ENCODE results near the gene SLC2A4. TPM values are rescaled to one million over a fixed set of nuclear protein-coding genes. Genes with fewer than 3 reads are reported as not detected.
A peak's percentile ranks its signal among the peaks of the same experiment; 100 is the strongest.

SLC2A4 gene
- total RNA-seq, 1 donor from 2014 or later, result 0.23 TPM

DNA sequence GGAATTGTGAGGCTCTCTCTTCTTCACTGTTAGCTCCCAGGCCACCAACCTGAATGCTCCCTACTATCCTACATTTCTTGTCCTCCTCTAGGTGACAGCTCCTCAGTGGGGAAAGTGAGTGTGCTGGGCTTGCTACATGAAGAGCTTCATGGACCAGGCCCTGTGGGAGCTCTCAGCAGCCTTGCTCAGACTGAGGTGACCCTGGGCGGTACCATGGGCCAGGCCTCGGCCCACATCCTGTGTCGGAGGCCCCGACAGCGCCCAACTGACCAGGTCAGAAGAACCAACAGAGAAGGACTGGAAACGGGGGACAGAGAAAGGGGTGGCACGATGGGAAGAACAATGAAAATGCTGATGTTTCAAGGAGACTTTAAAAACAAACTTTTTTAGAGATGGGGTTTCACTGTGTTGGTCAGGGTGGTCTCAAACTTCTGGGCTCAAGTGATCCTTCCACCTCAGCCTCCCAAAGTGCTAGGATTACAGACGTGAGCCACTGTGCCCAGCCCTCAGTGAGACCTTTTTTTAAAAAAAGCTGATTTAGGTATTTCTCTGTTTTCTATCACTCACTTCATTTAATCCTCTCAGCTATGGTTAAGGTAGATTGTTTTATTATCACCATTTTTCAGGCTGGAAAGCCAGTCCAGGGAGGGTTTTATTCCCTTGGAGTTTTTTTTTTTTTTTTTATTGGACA is 24.6 kb upstream of the SLC2A4 start:
- TF ChIP-seq, protein P1, sequence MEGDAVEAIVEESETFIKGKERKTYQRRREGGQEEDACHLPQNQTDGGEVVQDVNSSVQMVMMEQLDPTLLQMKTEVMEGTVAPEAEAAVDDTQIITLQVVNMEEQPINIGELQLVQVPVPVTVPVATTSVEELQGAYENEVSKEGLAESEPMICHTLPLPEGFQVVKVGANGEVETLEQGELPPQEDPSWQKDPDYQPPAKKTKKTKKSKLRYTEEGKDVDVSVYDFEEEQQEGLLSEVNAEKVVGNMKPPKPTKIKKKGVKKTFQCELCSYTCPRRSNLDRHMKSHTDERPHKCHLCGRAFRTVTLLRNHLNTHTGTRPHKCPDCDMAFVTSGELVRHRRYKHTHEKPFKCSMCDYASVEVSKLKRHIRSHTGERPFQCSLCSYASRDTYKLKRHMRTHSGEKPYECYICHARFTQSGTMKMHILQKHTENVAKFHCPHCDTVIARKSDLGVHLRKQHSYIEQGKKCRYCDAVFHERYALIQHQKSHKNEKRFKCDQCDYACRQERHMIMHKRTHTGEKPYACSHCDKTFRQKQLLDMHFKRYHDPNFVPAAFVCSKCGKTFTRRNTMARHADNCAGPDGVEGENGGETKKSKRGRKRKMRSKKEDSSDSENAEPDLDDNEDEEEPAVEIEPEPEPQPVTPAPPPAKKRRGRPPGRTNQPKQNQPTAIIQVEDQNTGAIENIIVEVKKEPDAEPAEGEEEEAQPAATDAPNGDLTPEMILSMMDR (conservative IDR thresholded peaks at IDR 0.05; ENCODE audit: low read depth, low read length), result no peak
- H3K4me3 ChIP-seq (ENCODE audit: low read depth, low read length), result no peak overlapping the region
- DNase-seq (ENCODE audit: low read depth), result no peak

- DNase-seq (ENCODE audit: low read depth), result no peak
- H3K4me3 ChIP-seq (ENCODE audit: low read depth, low read length), result no peak overlapping the region
- TF ChIP-seq, protein P1 (conservative IDR thresholded peaks at IDR 0.05; ENCODE audit: low read depth, low read length), result no peak
Observed at GRCh38 chr17:7258731-7259554, 22.6 kb upstream of the SLC2A4 start.

DNA sequence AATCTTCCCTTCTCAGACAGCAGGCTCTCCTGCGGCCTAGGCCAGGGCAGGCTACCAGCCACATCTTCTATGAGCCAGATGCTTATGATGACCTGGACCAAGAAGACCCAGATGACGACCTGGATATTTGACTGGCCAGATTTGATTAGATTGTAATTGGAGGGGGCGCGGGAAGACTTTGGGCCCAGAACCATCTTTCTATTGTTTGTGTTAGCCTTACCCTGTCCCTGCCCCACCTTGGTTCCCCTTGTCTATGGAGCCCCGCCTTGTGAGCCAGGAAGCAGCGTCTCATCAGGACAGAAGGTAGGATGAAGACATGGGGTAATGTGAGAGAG is 22.0 kb upstream of the SLC2A4 start:
- TF ChIP-seq, protein P1 (conservative IDR thresholded peaks at IDR 0.05; ENCODE audit: low read depth, low read length), result no peak
- no peak overlapping the region for H3K4me3 ChIP-seq (ENCODE audit: low read depth, low read length)
- no peak for DNase-seq (ENCODE audit: low read depth)

- H3K4me3 ChIP-seq (ENCODE audit: low read depth, low read length), result peak overlapping the region; percentile 58
- TF ChIP-seq, protein P1 (conservative IDR thresholded peaks at IDR 0.05; ENCODE audit: low read depth, low read length), result no peak
- DNase-seq (ENCODE audit: low read depth), result no peak
Observed at GRCh38 chr17:7260151-7260550, 21.4 kb upstream of the SLC2A4 start.

DNA sequence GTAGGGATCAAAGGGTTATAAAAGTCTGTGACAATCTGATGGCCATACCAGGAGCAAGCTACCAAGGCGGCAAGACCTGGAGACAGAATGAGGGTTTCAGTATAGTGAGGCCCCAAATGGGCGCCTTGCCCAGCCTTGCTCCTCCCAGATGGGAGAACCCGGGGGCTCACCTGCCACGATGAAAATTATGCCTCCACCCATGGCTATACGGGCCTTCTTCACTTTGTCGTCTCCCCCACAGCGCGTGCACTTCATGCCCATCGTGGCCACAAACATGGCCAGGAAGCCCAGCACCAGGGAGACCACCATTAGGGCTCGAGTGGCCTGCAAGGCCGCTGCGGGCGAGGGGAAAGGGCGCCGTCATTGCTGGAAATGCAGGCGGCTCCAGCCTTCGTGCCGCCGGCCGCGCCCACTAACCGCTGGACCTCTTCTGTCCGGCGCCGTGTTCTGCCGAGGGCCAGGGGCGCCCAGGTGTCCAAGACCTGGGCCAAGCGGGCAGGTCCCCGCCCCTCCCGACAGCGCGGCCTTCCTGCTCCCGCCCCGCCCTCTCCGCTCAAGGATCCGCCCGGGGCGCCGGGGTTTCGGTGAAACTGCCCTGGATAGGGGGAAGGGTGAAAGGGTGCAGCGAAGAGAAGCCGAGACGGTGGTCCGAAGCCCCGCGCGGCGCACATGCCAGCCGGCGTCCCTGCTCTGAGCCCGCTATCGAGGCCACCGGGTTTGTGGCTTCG is 20.7 kb upstream of the SLC2A4 start:
- DNase-seq (ENCODE audit: low read depth), result no peak
- TF ChIP-seq, protein P1 (conservative IDR thresholded peaks at IDR 0.05; ENCODE audit: low read depth, low read length), result no peak
- peak overlapping the region; percentile 58 for H3K4me3 ChIP-seq (ENCODE audit: low read depth, low read length)

- DNase-seq (ENCODE audit: low read depth), result no peak
- H3K4me3 ChIP-seq (ENCODE audit: low read depth, low read length), result peak overlapping the region; percentile 58
- TF ChIP-seq, protein P1 (conservative IDR thresholded peaks at IDR 0.05; ENCODE audit: low read depth, low read length), result no peak
Observed at GRCh38 chr17:7261379-7262191, 19.9 kb upstream of the SLC2A4 start.
